GM20431 (cell line): Measurements from ENCODE around the gene CTU2.

Source experiments
- in situ Hi-C: fragments of 300-500 bp; cut with MseI, MboI; formaldehyde crosslinking; loops from one replicate; pipeline ENCODE4 v1.15.0; 2020; ENCODE audit warnings: low sequenced_read_pairs; ENCODE audit not compliant: unreplicated experiment

The CTU2 gene

GRCh38 chr16:88725609-88726407 lies 19.5 kb downstream of the CTU2 start:
- in situ Hi-C loops, result no loop called here

- in situ Hi-C loops, result no loop called here
These were observed 20.1 kb downstream of the CTU2 start for GRCh38 chr16:88726408-88726749.

- in situ Hi-C loops, result no loop called here
These were observed 20.7 kb downstream of the CTU2 start for GRCh38 chr16:88726981-88727380.

- in situ Hi-C loops, result no loop called here
These were observed 21.6 kb downstream of the CTU2 start for GRCh38 chr16:88727871-88728270.

- in situ Hi-C loops, result no loop called here
These were observed 24.6 kb downstream of the CTU2 start for GRCh38 chr16:88730632-88731607.

GRCh38 chr16:88731699-88732098 lies 25.4 kb downstream of the CTU2 start:
- in situ Hi-C loops, result no loop called here

GRCh38 chr16:88732172-88732960 lies 26.1 kb downstream of the CTU2 start:
- in situ Hi-C loops, result no loop called here

GRCh38 chr16:88732961-88733294 lies 26.6 kb downstream of the CTU2 start:
- in situ Hi-C loops, result no loop called here

- in situ Hi-C loops, result no loop called here
These were observed 27.5 kb downstream of the CTU2 start for GRCh38 chr16:88733630-88734360.

GRCh38 chr16:88734361-88734728 lies 28.0 kb downstream of the CTU2 start:
- in situ Hi-C loops, result no loop called here

- in situ Hi-C loops, result no loop called here
These were observed 28.8 kb downstream of the CTU2 start for GRCh38 chr16:88735121-88735520.

GRCh38 chr16:88735616-88736015 lies 29.3 kb downstream of the CTU2 start:
- in situ Hi-C loops, result no loop called here

GRCh38 chr16:88736088-88736487 lies 29.8 kb downstream of the CTU2 start:
- in situ Hi-C loops, result no loop called here

GRCh38 chr16:88736496-88736895 lies 30.2 kb downstream of the CTU2 start:
- in situ Hi-C loops, result no loop called here

- in situ Hi-C loops, result no loop called here
These were observed 31.2 kb downstream of the CTU2 start for GRCh38 chr16:88737298-88738150.

- in situ Hi-C loops, result no loop called here
These were observed 32.1 kb downstream of the CTU2 start for GRCh38 chr16:88738151-88739084.

GRCh38 chr16:88739139-88739976 lies 33.1 kb downstream of the CTU2 start:
- in situ Hi-C loops, result no loop called here
